Hematopoietic multipotent progenitor cell treated with erythropoietin and hydrocortisone succinate and interleukin-3 and kit ligand, for 8 days (in vitro differentiated cells): Measurements from ENCODE around the gene MYO5B.

ENCODE experiments used
- DNase-seq: peaks from one replicate; pipeline ENCODE4 v3.0.0-alpha.2; 2015

Gene MYO5B

DNA sequence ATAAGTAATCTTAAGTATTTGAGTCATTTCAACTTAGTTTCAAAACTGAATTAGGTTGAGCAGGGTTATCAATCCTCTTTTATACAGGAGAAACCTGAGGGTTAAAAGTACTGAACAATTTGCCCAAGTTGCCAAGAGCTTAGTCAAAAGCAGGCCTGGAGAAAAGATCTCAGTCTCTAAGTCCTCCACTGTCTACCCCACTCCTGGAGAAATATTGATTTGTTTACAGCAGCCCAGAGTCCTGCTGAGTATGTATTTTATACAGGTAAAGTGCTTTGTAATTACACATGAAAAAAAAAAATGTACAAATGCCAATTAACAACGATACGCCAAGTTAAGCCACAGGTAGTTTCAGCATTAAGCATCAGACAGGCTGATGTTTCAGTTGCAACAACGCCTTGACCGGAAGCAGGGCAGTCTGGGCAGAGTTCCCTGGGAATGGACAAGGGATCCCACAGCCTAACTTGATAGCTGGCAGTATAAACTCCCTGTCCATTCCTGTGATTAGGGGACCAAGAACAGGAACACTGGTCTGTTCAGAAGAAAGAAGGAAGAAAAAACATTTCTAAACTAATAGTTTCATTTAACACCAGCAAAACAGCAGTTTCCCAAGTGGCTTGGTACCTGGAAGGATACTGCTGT is 132.9 kb downstream of the MYO5B start:
- DNase-seq: no peak

DNA sequence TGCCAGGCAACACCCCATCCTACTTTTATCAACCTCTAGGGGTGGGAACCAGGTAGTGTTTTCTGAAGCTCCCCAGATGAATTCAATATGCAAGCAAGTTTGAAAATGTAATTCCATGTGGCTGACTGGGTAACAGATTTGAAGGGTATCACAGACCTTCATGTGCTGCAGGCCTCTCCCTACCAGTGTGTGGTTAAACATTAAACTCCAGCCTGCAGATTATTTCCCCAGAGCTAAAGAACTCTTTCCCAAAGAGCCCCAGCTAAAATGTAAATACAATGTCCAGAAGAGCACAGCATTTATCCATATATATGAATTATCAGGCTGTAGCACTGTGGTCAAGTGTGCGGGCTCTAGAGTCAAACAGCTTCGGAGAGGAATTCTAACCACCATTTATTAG is 134.1 kb downstream of the MYO5B start:
- no peak for DNase-seq

DNA sequence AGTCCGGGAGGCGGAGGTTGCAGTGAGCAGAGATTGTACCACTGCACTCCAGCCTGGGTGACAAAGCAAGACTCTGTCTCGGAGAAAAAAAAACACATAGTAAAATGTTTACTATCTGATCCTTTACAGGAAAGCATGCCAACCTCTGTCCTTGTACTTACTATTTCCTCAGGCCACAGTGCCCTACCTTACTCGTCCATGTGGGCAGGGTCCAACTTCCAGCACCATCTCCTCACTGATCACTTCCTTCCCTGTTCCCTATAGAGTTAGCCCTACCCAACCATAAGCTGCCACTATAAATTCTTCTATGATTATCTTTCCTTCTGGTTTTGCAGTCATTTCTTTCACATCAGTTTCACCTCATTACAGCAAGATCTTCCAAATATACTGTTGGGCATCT is 136.2 kb downstream of the MYO5B start:
- DNase-seq: no peak

DNA sequence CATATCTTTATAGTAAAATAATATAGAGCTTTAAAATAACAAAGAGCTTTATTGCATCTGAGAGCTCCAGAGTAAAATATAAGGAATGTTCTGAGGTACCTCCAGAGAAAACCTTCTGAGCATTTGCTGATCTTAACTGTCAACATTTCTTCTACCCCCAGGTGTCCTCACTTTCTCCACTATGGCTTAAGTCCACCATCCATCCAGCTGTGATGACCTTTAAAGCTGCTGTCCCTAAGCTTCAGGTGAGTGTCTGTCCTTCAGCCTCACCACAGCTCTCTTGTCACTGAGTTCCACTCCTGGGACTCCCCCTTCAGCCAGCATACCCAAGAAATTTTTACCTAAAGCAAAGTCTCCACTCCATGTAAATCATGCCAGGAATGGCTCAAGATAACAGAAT is 137.9 kb downstream of the MYO5B start:
- DNase-seq: no peak

DNA sequence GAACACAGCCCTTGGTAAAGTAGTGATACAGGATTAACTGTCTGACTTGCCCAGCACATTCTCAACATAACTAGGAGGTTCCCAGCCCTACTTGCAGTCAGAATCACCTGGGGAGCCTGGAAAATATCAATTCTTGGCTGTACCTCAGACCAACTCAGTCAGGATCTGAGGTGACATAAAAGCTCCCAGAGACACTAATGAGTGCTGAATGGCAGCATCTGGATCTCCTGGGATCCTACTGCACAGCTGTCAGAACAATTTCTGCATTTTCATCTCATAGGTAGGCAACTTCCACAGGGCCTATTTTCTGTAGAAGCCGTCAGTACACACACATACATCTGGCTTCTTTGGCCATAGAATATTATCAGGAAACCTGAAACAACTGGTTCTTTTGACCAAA is 138.8 kb downstream of the MYO5B start:
- DNase-seq: no peak

DNA sequence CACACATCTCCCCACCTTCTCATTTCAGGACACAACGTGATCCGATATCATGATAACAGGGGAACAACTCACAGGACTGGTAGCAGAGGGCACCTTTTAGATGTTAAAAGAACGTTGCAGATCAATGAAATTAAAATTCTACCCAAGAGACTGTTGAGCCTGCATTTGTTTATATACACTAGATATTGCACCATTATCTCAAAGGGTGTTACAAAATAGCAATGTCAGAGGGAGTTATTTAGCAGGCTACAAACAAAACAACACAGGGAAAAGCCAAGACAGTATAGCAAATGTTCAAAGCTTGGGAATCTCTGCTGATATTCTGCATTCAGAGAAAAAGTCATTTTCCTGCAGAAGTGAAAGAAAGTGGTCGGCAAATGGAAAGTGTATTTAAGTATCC is 139.5 kb downstream of the MYO5B start:
- no peak for DNase-seq

DNA sequence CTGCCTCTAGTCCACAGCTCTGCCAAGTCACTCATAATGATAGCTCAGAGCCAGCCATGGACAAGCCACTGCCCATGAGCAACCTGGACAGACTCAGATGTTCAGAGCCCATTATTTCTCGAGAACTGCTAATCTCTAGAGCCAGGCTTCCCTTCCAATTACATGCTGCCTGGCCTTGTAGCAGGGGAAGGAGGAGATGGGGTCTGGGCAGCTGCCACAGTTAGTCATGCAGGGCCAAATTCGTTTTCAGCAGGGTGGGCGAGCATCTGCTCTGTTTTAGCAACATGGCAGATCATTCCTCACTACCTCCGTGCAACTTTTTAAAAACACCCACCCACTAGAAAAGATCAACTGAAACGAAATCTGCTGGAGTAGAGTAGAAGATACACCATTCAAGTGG is 141.8 kb downstream of the MYO5B start:
- DNase-seq: no peak

DNA sequence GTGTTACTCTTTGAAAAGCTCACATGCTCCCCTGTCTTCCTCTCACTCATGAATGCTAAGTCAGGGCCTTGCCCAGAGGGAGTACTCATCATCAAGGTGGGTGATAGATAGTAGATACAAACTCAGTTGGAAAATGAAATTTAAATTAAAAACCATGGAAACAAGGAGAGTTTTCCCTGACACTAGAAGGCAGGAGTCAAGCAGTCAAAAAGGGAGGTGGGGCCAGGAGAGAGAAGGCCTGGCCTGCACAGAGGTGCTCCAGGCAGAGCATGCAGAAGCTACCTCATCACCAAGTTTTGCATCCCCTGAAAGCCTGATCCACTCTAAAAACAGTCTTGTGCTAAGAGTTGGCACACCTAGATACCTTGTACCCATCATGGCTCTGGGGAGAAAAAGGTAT is 143.7 kb downstream of the MYO5B start:
- DNase-seq: no peak

DNA sequence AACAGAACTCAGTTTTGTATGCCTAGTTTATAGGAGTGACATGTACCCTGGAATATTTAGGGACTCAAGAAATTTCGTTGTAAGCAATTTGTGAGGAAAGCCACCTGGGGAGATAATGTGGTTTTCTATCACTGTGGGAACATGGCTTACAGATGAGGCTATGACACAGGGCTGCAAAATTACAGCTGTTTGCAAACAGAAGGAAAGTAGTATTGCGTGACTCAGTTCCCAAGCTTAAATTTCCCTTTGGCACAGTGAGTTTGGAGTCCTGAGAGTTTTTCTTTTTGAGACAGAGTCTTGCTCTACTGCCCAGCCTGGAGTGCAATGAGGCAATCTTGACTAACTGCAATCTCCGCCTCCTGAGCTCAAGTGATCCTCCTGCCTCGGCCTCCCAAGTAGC is 149.8 kb downstream of the MYO5B start:
- no peak for DNase-seq

DNA sequence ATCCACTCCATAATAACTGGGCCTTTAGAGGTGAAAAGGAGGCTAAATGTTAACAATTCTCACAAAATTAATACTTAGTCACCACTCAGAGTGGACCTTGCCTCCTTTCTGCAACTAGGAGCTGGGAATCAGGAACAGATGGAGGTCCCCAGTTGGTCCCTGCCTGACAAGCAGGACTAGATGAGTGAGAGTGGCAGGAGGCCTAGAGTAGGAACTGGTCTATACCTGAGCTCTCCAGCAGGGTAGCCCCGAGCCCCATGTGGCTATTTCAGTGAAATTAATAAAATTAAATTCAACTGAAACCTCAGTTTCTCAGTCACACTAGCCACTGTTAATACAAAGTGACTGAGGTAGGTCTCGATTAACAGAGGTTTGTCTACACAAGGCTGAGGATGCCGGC is 150.5 kb downstream of the MYO5B start:
- DNase-seq: no peak

DNA sequence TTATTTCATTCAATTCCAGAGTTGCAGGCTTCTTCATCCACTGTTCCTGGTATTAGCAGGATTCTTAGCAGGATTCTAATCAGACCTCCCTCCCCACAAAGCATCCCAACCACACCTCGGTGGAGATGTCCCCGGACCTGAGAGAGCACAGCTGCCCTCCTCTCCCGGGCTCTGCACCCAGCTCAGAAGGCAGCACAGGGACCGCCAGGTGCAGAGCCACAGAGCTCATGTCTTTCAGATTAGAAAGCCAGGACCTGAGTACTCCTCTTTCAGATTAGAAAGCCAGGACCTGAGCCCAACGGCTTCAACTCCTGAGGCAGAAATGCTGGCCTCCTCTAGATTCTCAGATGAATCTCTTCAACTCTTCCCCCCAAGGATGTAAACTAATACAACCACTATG is 152.3 kb downstream of the MYO5B start:
- DNase-seq: no peak

DNA sequence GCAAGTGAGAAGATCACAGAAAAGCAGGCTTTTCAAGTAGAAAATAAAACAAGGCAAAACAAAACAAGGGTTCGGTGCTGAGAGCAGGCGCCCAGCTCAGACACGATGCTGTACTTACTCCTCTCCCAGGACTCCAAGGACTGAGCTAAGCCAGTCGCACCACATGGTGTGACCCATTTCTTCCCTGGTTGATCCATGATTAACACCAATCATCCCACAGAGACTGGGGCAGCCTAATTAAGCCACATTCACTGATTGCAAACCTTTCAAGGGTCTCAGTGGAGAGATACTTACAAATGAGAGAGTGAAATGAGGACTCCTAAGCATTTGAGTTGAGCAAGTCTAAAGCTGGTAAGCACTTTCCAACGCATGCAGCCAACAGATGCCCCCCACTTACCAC is 155.2 kb downstream of the MYO5B start:
- no peak for DNase-seq

DNA sequence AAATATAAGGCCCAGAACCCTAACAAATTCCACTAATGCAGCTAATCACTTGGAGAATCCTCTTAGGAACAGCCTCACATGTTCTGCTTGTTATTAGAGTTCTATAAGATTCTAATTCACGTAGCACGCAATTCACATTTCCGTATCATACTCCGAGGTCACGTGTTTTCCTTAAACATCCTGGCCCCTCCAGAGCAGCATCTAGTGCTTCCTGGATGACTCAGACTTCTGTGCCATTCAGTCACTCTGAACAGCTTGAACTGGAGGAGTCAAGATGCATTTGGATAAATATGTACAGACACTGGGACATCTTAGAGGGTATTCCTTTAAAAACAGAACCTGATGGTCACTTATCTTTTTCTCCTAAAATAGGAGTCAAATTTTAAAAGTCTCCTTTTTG is 156.5 kb downstream of the MYO5B start:
- DNase-seq: no peak

DNA sequence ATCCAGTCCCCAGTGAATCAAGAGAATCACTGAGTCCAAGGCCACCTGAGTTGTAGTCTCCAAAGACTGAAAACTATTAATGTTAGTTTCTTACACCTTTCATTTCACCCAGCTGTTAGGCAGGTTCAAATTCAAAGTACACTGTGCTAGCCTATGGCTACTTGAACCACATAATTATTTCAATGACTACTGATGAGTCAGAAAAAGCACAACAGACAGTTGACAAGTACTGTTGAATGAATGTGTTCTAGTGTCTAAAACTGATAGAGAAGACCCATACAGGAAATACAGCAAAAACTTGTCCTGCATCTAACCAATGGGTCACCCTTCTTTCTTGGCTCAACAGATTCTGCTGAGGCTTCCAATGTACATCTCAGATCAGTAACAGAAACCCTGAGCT is 160.9 kb downstream of the MYO5B start:
- no peak for DNase-seq

DNA sequence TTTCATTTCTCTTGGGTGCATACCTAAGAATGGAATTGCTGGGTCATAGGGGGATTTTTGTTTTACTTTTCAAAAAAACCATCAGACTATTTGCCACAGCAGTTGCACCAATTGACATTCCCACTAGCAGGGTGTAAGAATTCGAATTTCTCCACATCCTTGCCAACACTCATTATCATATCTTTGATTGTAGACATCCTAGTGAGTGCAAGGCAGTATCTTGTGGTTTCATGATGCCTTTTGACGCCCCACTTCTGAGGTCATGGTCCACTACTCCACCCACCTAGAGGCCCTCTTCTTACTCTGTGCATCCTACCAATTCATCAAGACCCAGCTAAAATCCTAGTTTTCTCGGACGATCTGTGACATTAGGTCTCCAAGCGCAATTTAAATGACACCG is 161.9 kb downstream of the MYO5B start:
- DNase-seq: no peak

DNA sequence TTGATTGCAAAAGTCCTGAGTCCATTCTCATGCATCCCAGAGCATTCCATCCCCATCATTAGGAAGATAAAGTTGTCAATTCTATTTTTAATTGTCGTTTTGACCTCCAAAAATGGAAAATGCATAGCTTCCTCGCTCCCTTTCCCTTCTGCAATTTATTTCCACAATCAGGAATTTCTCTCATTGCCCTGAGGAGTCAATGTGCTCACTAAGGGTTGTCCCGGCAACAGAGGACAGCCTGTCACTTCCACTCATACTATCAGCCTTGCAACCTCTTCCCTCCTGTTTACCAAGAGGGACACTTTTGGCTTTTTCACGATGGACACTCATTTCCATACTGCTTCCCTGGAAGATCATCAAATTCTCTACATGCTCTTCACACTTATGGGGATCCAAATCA is 164.8 kb downstream of the MYO5B start:
- DNase-seq: no peak

DNA sequence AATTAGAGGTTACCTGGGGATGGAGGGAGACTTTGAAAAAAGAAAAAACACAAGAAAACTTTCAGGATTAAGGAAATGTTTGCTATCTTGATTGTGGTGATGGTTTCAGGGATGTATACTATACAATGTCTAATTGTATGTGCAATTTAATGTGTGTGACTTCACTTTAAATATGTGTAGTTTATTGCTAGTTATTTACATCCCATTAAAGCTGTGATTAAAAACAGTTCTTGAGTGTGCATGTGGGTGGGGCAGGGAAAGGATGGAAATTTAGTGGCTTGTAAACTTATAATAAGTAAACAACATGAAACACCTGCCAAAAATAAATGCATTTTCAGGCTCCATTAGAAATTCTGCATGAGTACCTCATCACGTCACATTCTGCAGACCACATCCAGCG is 167.0 kb downstream of the MYO5B start:
- no peak for DNase-seq

DNA sequence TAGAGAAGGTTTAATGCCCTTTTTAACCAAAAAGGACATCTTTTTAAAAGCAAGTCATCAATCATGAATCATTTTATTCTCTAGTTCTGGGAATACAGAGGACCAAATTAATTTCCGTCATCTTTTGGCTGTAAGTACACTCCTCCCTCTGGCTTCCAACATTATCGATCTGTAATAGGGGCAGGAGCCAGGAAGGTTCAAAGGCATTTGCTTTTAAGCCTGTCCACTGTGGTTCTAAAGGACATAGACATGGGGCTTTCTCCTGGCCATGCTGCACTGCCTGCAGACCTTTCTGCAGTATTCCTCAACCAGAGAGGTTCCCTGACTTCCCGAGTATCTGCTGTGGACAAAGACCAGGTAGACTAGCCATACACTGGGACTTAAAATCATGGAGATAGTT is 170.5 kb downstream of the MYO5B start:
- no peak for DNase-seq

DNA sequence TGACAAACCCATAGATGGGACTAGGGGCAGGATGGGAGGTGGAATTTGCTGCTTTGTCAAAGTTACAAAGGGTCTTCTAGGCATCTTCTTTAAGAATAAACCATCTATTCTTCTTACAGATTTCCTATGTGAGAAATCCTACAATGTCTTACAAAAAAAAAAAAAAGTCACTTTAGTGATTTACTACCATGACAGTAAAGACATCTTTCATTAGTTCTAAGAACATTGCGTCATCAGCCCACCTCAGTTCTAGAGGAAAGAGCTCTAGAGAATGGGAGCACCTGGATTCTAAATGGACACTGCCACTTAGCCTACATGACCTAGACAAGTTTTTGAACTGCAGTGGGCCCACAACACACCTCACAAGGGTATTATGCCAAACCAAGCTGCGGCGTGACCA is 172.0 kb downstream of the MYO5B start:
- no peak for DNase-seq

DNA sequence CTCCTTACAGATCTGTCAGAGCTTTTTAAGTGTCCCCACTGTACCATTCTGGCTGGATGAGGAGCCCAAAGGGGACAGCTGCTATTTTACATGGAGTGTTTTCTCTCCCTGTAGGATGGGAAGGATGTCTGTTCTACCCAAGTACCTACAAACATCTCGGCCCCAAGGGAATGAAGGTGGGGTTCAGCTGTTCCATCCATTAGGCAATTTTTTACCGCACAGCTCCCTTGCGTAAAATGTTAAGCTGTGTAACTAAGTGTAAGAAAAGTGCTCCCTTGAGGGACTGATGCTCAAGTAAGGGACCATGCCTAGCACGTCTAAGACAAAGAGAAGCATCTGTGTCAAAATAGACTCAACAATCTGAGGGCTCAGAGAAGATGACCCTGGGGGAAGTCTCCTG is 180.3 kb downstream of the MYO5B start:
- no peak for DNase-seq

DNA sequence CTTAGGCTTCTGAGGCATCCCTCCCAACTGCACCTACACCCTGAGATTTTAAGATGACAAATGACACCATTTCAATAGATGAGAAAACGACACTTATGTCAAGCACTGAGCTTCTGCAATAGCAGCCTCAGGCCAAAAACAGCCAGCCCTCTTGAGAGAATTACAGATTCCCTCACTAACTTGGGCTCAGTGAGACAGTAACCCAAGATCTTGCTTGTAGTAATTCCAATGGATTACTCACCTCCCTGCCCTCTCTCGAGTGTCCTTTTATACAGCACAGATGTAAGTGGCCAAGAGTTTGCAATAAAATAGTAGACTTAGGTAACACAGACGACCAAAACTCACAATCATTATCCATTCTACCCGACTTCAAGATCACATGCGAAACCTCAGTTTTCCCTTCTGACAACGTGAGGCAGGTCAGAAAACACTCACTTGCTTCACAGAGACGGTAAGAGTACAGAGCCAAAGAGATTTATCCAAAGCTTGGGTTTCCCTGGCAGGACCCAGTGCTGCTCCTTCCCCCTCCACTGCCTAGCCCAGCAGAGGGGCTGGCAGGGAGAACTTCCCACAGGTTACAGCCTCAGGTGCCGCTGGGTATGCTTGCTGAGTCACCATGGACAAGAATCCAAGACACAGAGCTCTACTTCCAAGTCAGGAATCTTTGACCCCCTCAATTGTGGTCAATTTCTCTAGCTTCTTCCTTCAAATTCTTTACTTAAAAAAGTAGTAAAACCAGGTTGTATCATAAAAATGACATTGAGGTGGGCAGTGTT is 181.4 kb downstream of the MYO5B start:
- DNase-seq: no peak

DNA sequence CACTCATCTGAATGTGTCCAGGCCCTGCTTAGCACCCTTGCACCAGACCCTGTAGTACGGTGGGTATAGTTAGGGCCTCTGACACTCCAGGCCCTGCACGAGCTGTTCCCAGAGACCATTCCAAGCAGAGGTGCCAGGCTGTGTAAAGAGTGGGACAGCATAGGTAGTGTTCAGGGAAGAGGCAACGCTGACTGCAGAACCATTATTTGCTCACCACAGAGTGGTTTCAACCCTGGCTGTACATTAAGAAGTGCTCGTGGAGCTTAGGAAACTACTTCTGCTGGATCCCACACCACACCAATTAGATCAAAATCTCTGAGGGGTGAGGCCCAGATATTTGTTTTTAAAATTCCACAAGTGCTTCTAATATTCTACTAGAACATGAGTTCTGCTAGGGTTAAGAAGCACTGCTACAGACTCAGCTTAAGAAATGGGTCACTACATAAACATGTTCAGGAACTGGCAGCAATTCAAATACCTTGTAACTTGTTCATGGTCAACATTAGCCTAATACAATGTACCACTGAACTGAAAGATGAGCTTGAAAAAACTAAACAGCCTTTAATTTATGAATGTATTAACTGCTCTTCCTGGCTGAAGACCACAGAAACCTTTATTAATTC is 183.0 kb downstream of the MYO5B start:
- no peak for DNase-seq

DNA sequence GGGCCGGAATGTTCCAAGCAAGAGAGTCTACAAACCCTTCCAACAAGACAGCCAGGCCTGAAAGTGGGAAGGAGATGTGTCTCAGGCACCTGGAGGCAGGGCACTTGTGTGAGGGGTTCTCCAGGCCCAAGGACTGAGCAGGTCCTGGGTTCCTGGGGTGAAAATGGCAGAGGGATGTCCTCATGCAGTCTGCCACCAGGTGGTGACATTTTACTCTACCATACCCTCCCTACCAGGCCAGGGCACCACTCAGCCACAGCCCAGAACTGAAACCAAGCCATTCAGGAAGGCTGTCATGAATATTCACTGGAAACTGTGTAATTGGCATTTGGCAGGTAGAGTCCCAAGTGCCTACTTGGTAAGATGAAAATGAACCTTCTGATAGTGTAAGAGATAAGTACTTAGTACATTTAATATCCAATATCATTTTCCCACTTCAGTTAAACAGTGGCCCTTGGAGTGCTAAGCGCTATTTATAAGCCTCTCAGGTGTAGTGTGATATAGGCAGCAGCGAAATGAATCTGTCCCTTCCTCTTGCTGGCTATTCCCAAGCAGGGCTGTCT is 185.1 kb downstream of the MYO5B start:
- DNase-seq: peak; percentile 59

DNA sequence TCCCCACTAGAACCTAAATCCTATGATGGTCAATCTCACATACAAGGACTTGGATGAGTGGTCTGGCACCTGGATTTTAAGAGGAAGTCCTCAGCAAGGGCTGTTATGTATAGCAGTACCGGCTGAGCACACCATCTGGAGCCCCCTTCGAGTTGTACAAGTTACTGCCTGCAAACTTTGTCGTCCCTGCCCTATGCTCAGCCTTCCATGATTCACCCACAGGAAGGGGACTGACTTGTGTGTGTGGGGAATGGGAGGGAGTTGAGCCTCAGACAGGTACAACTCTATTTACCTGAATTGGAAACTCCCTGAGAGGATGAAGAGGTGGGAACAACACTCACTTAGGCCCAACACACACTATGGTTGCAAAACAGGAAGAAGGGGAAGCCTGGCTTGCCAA is 186.6 kb downstream of the MYO5B start:
- no peak for DNase-seq
